Neural progenitor cell (in vitro differentiated cells): ENCODE results near the gene PPP1R14B.

Source experiments
- CTCF ChIP-seq: fragments of 200-600 bp; sonication (generic); IDR thresholded peaks from 2 replicates; pipeline ENCODE4 v1.5.1; 2017; ENCODE audit warnings: antibody characterized with exemption, mild to moderate bottlenecking
- EZH2 ChIP-seq: fragments of 200-600 bp; sonication (generic); IDR thresholded peaks from 2 replicates; pipeline ENCODE4 v1.6.1; 2017; ENCODE audit warnings: antibody characterized with exemption, mild to moderate bottlenecking, moderate library complexity
- EZH2phosphoT487 ChIP-seq: fragments of 200-600 bp; sonication (generic); IDR thresholded peaks from 2 replicates; pipeline ENCODE4 v1.6.1; 2017; ENCODE audit warnings: antibody characterized with exemption

GRCh38 chr11:64251753-64252002 lies 4.9 kb upstream of the PPP1R14B start:
- TF ChIP-seq CTCF (no peak), EZH2phosphoT487 (no peak), EZH2 (no peak)
